Muscle layer of colon (tissue), 2 donors: ENCODE data around the gene EYS.

Experiments
- H3K27ac ChIP-seq: one replicate; pipeline ENCODE4 v1.7.0; 2013; ENCODE audit warnings: low read depth, mild to moderate bottlenecking, low read length, moderate library complexity
- H3K27me3 ChIP-seq, 2 donors: one replicate each; pipeline ENCODE4 v1.7.0; 2013; ENCODE audit warnings: low read length in 2 of 2, mild to moderate bottlenecking in 2 of 2; ENCODE audit not compliant: insufficient read depth in 2 of 2, control insufficient read depth in 1 of 2
- H3K36me3 ChIP-seq: one replicate; pipeline ENCODE4 v1.7.0; 2013; ENCODE audit warnings: mild to moderate bottlenecking, low read length; ENCODE audit not compliant: insufficient read depth
- H3K4me1 ChIP-seq: one replicate; pipeline ENCODE4 v1.7.0; 2013; ENCODE audit warnings: mild to moderate bottlenecking, low read length; ENCODE audit not compliant: insufficient read depth
- H3K4me3 ChIP-seq, 2 donors: one replicate each; pipeline ENCODE4 v1.7.0; 2013; ENCODE audit warnings: low read length in 2 of 2, low read depth in 1 of 2, mild to moderate bottlenecking in 1 of 2, moderate library complexity in 1 of 2
- H3K9ac ChIP-seq: one replicate; pipeline ENCODE4 v1.7.0; 2013; ENCODE audit warnings: low read length
- H3K9me3 ChIP-seq: one replicate; pipeline ENCODE4 v1.7.0; 2013; ENCODE audit warnings: mild to moderate bottlenecking, low read length
- donor health status: abdominal sarcoma.
- donor health status: Adenocarcinoma of cecum.

EYS gene

DNA sequence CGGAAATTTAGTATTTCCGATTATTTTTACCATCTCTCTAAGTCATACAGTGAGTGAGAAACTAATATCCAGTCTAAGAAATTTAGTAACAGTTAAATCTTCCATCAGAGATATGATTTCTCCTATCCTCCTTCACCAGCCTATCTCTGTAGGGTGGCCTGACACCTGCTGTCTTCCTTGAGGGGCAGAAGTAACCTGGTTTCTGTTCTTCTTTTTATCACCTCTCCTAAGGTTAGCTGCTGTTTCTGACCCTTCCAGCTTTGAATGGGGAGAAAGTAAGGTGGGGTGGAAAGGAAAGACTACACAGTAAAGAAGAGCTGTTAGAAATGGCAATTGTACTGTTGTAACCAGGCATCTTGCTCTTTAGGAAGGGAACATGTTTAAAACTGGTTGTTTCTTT is 1623.8 kb downstream of the EYS start:
- no peaks in the 10 kb centered on the region for H3K36me3 ChIP-seq
- H3K27me3 ChIP-seq = no peaks in the 10 kb centered on the region
- no peak overlapping the region for H3K27ac ChIP-seq
- no peaks in the 10 kb centered on the region for H3K4me1 ChIP-seq
- H3K4me3 ChIP-seq = no peak overlapping the region
- no peak overlapping the region for H3K9ac ChIP-seq
- H3K9me3 ChIP-seq = no peaks in the 10 kb centered on the region

DNA sequence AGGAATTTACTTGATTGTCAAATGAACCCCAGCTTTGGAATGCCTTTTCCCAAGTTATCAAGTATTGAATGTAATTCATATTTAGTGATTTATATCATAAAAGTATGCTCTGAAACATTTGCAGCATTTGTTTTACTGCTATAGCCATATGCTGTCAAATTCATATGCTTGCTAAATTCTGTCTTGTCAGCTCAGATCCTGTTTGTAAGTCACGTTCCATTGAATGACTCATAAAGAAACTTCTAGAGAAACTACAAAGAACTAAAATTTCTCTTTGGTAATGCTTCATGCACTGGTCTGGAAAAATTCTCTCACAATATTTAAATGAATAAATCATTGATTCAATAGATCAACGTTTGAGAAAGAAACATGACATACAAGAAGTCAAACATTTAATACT is 1625.6 kb downstream of the EYS start:
- no peaks in the 10 kb centered on the region for H3K27me3 ChIP-seq
- H3K36me3 ChIP-seq = no peaks in the 10 kb centered on the region
- H3K4me3 ChIP-seq = no peak overlapping the region
- H3K9me3 ChIP-seq = no peaks in the 10 kb centered on the region
- no peak overlapping the region for H3K9ac ChIP-seq
- no peaks in the 10 kb centered on the region for H3K4me1 ChIP-seq
- no peak overlapping the region for H3K27ac ChIP-seq

DNA sequence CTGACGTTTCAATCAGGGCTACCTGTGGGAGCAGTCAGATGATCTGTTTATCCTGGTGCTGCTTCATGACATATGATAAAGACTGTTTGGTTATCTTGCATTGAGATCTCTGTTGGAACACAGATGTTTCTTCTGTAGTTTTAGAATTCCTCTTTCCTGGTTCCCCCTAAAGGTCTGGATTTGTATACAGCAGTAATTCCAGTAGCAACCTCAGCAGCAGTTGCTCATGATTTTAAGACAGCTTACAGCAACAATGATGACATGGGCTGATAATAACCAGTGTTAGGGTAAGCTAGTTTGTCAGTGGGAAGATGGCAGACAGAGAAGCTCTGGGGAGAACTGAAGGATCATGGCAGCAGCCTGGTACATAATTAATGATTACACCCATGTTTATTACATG is 1632.0 kb downstream of the EYS start:
- Histone ChIP-seq H3K9ac (no peak overlapping the region), H3K4me1 (no peaks in the 10 kb centered on the region), H3K36me3 (no peaks in the 10 kb centered on the region), H3K4me3 (no peak overlapping the region), H3K27ac (no peak overlapping the region), H3K27me3 (no peaks in the 10 kb centered on the region), H3K9me3 (no peaks in the 10 kb centered on the region)

DNA sequence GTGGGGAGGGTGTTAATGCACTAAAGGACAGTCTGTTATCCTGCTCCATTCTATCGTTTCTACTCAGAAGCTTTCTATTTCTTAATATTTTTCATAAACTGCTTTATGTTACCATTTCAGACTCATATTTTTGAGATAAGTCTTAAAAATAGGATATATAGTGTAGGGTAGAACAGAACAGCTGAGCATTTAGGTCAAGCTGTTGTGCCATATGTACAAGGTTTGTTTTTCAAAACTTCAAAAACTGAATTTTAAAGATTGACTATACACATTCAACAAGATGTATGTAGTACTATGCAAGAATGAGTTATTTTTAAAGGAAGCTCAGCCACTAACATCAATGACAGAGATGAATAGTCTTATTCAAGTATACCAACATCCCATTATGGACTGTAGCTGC is 1634.3 kb downstream of the EYS start:
- Histone ChIP-seq H3K4me3 (no peak overlapping the region), H3K36me3 (no peaks in the 10 kb centered on the region), H3K4me1 (no peaks in the 10 kb centered on the region), H3K9me3 (no peaks in the 10 kb centered on the region), H3K9ac (no peak overlapping the region), H3K27me3 (no peaks in the 10 kb centered on the region), H3K27ac (no peak overlapping the region)

DNA sequence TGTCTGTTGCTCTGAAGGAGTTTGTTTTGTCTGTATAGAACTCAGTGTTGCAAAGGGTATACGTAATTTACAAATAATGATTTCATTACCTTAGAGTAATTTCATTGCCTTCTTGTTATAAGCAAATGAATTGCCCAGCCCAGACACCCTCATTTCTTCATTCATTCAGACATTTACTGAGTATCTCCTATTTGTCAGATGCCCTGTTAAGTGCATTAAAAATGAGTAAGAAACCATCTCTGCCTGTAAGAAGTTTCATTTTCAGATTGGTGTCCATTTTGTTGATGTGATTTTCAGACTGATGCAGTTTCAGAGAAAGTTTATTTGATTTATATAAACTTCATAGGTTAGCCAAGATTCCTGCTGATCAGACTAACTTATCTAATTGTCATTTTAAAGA is 1642.1 kb downstream of the EYS start:
- H3K36me3 ChIP-seq = no peaks in the 10 kb centered on the region
- no peak overlapping the region for H3K4me3 ChIP-seq
- H3K27me3 ChIP-seq = no peaks in the 10 kb centered on the region
- H3K4me1 ChIP-seq = no peaks in the 10 kb centered on the region
- H3K27ac ChIP-seq = no peak overlapping the region
- no peak overlapping the region for H3K9ac ChIP-seq
- H3K9me3 ChIP-seq = no peaks in the 10 kb centered on the region

DNA sequence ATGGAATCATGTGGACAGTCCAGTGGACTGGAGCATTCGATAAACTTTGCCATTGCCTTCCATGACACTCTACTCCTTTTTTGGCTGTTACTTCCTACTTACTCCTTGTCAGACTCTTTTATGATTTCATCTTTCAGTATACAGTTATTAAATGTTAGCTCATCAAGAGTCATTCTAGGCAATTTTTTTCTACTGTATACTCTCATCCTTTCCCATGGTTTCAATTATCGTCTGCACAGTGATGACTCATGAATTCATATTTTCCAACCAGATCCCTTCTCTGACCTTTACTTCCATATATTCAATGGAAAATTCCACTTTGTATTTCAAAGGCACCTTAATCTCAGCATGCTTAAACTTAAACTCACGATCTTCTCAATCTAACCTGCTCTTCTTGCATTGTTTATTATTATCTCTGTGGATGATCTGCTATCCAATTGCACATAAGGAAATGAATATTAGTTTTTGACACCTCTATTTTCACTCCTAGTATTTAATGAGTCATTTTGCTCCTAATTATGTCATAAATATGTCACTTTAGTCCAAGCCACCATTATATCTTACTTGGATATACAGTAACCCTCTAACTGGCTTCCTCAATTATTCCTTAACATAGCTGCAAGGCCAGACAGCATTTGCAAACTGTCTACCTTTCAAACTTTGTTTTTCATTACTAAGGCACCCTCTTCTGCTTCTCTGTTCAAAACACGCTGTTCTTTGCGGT is 1643.9 kb downstream of the EYS start:
- Histone ChIP-seq H3K36me3 (no peaks in the 10 kb centered on the region), H3K9ac (no peak overlapping the region), H3K4me3 (no peak overlapping the region), H3K4me1 (no peaks in the 10 kb centered on the region), H3K9me3 (no peaks in the 10 kb centered on the region), H3K27me3 (no peaks in the 10 kb centered on the region), H3K27ac (no peak overlapping the region)

DNA sequence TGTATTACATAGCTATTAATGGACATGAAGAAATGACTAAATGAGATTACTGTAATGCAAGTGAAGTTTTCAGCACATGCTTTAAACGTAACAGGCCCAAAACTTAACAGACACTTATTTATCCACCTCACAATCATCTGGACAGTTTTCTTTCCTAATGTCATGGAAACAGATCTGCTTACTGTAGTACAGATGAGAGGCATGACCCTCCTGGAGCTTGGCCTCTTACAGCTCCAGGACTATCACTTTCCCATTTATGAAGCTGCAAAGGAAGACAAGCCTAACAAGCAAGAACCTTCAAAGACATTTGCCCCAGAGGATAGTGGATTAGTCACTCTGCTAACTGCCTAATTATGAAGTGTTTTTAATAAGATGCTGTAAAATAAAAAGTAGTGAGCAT is 1652.2 kb downstream of the EYS start:
- Histone ChIP-seq H3K4me1 (no peaks in the 10 kb centered on the region), H3K27me3 (no peaks in the 10 kb centered on the region), H3K4me3 (no peak overlapping the region), H3K36me3 (no peaks in the 10 kb centered on the region), H3K27ac (no peak overlapping the region), H3K9ac (no peak overlapping the region), H3K9me3 (no peaks in the 10 kb centered on the region)

DNA sequence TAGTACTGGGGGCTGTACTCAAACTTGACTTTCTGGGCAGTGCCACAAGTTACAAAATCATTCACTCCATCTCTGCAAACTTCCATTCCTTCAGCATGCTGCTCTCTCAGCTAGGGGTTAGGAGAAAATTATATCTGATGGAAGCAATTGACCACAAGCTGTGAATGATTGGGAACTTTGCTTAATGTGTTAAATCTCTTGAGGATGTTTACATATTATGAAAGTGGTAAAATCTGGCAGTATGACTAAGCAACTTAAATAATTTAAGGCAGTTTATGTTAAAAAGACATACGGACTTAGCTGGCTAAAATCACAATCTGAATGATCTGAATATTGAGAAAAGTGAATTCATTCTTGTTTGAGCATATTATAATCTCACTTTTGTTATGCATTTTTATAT is 1656.4 kb downstream of the EYS start:
- H3K9me3 ChIP-seq = no peaks in the 10 kb centered on the region
- no peaks in the 10 kb centered on the region for H3K4me1 ChIP-seq
- H3K9ac ChIP-seq = no peak overlapping the region
- H3K27me3 ChIP-seq = no peaks in the 10 kb centered on the region
- H3K4me3 ChIP-seq = no peak overlapping the region
- no peaks in the 10 kb centered on the region for H3K36me3 ChIP-seq
- no peak overlapping the region for H3K27ac ChIP-seq

DNA sequence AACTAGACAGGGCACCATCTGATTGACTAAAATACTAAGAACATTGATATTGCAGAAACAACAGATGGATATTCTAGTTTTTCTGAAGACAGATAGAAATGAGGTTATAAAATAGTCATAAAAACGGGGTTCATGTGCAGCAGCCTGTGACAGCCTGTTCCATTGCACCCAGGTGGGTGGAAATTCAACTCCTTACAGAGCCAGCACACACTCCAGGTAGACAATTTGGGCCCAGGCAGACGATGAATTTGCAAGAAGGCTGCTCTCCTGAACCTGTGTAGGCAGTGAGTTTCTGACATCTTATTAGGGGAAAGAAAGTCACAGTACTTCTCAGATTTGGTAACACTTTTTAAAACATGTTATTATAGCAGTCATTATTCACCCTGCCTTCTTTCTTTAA is 1657.3 kb downstream of the EYS start:
- Histone ChIP-seq H3K4me1 (no peaks in the 10 kb centered on the region), H3K9me3 (no peaks in the 10 kb centered on the region), H3K4me3 (no peak overlapping the region), H3K27me3 (no peaks in the 10 kb centered on the region), H3K27ac (no peak overlapping the region), H3K36me3 (no peaks in the 10 kb centered on the region), H3K9ac (no peak overlapping the region)

DNA sequence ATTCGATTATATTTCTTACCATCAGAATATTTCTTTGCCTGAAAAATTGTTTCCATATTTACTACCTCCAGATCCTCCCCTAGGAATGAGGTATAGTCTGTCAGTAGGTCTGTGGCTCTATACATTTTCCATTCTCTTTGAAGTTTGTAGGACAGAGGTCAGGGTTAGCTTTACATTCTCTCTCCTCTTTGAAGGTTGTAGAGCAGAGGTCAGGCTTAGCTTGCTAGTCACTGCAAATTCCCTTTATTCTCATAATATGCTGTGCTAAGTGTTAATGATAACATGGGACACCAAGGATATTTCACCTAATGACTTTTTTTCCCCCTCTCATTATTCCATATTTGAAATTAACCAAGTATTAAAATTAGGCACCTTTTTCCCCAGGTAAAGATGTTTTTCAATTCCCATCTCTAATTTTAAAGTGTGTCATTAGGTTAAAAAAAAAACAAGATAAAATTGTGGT is 1660.2 kb downstream of the EYS start:
- H3K9me3 ChIP-seq = no peaks in the 10 kb centered on the region
- H3K27me3 ChIP-seq = no peaks in the 10 kb centered on the region
- H3K27ac ChIP-seq = no peak overlapping the region
- H3K4me1 ChIP-seq = no peaks in the 10 kb centered on the region
- no peak overlapping the region for H3K4me3 ChIP-seq
- no peak overlapping the region for H3K9ac ChIP-seq
- H3K36me3 ChIP-seq = no peaks in the 10 kb centered on the region

DNA sequence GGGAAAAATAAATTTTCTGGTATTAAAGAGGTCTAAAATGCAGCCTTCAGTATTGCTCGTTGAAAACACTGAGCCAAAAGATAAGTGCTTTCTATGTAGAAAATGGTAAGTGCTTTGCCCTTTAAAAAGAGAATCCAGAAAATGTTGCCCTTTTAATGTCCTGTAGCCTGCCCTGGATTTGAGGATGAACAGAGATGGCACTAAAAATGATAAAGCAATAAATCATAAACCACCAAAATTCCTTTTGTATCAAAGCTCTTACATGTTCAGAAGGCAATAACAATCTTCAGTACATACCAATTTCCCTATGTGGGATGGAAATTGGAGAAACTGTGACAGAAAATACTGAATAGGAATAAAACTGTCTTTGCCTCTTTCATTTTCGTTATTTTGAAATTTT is 1665.7 kb downstream of the EYS start:
- Histone ChIP-seq H3K9ac (no peak overlapping the region), H3K27ac (no peak overlapping the region), H3K4me1 (no peaks in the 10 kb centered on the region), H3K36me3 (no peaks in the 10 kb centered on the region), H3K9me3 (no peaks in the 10 kb centered on the region), H3K27me3 (no peaks in the 10 kb centered on the region), H3K4me3 (no peak overlapping the region)

DNA sequence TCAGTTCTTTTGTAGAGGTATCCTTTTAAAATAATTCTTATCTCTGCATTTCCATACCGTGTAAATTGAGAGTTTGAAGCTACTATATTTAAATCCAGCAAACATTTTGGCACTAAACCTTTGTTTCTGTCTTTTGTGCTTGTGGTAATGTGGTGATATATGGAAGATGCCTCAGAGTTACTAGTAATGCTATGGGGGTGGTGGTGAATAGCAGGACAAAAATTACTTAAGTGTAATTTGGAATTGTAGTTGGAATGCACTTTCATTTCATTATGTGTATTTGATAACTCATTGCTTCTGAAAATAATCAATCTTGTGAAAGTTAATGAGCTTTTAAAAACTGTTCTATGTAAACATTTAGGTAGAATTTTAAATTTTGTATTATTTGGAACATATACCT is 1666.9 kb downstream of the EYS start:
- peaks cover 4% of the 10 kb centered on the region for H3K4me1 ChIP-seq
- no peak overlapping the region for H3K27ac ChIP-seq
- no peak overlapping the region for H3K4me3 ChIP-seq
- H3K9me3 ChIP-seq = no peaks in the 10 kb centered on the region
- no peaks in the 10 kb centered on the region for H3K36me3 ChIP-seq
- H3K27me3 ChIP-seq = no peaks in the 10 kb centered on the region
- H3K9ac ChIP-seq = no peak overlapping the region
